ENCODE measurements around the gene BICDL1.

The BICDL1 gene

GRCh38 chr12:120130011-120130410 is 141.0 kb downstream of the BICDL1 start:
- DNase-seq (ENCODE audit: low read depth in 2 of 2) = no peak

GRCh38 chr12:120131116-120131515 is 142.1 kb downstream of the BICDL1 start:
- no peak for DNase-seq (ENCODE audit: low read depth in 2 of 2)

- no peak for DNase-seq (ENCODE audit: low read depth in 2 of 2)
Observed at GRCh38 chr12:120132054-120132836, 143.2 kb downstream of the BICDL1 start.

GRCh38 chr12:120132863-120133385 is 143.9 kb downstream of the BICDL1 start:
- DNase-seq (ENCODE audit: low read depth in 2 of 2) = no peak

- no peak for DNase-seq (ENCODE audit: low read depth in 2 of 2)
Observed at GRCh38 chr12:120134307-120134980, 145.4 kb downstream of the BICDL1 start.

- DNase-seq (ENCODE audit: low read depth in 2 of 2) = no peak
Observed at GRCh38 chr12:120136093-120136770, 147.2 kb downstream of the BICDL1 start.

- no peak for DNase-seq (ENCODE audit: low read depth in 2 of 2)
Observed at GRCh38 chr12:120137833-120138232, 148.8 kb downstream of the BICDL1 start.

GRCh38 chr12:120138366-120138765 is 149.3 kb downstream of the BICDL1 start:
- no peak for DNase-seq (ENCODE audit: low read depth in 2 of 2)

GRCh38 chr12:120139958-120140357 is 150.9 kb downstream of the BICDL1 start:
- no peak for DNase-seq (ENCODE audit: low read depth in 2 of 2)

GRCh38 chr12:120140603-120141002 is 151.6 kb downstream of the BICDL1 start:
- no peak for DNase-seq (ENCODE audit: low read depth in 2 of 2)

- DNase-seq (ENCODE audit: low read depth in 2 of 2) = no peak
Observed at GRCh38 chr12:120141336-120141735, 152.3 kb downstream of the BICDL1 start.

GRCh38 chr12:120142231-120142877 is 153.3 kb downstream of the BICDL1 start:
- no peak for DNase-seq (ENCODE audit: low read depth in 2 of 2)

All from stimulated activated CD8-positive, alpha-beta memory T cell treated with anti-CD3 and anti-CD28 coated beads, Interleukin-7, amount 100 ng/mL, for 4 hours (primary cell).